Posterior cingulate gyrus (tissue), 11 donors: ENCODE measurements around the gene G2E3.
"Not testable (repeated sequence)": the region's sequence is repeated elsewhere in the genome, so short reads cannot be mapped to it uniquely, and the experiment has no call there.

Source experiments
- DNase-seq, 10 donors: peaks; one replicate each; pipeline versions ENCODE4 v3.0.0 to v3.0.0-alpha.2; 2020 to 2021; ENCODE audit warnings: mixed read lengths in 3 of 10
- intact Hi-C: fragments of 100-400 bp; cut with DNase I; formaldehyde crosslinking; loops from one replicate; pipeline ENCODE4 v1.15.1; 2023

Gene G2E3

GRCh38 chr14:30559638-30560091, 707 bp downstream of the G2E3 start:
- intact Hi-C loops: no loop called here
- no peak for DNase-seq

GRCh38 chr14:30560581-30560980, 1.6 kb downstream of the G2E3 start:
- DNase-seq: no peak
- intact Hi-C loops: no loop called here

- intact Hi-C loops: no loop called here
These were observed 5.4 kb downstream of the G2E3 start for GRCh38 chr14:30564235-30564867.

GRCh38 chr14:30564868-30565248, 5.9 kb downstream of the G2E3 start:
- DNase-seq: no peak
- intact Hi-C loops: no loop called here

More at GRCh38 chr14:30564235-30564867, 5.4 kb downstream of the G2E3 start:
- no peak for DNase-seq

- no peak for DNase-seq
These were observed 10.4 kb downstream of the G2E3 start for GRCh38 chr14:30569216-30569902.

GRCh38 chr14:30569903-30570226, 10.9 kb downstream of the G2E3 start:
- no peak for DNase-seq
- intact Hi-C loops: no loop called here

More at GRCh38 chr14:30569216-30569902, 10.4 kb downstream of the G2E3 start:
- intact Hi-C loops: no loop called here

GRCh38 chr14:30572237-30572636, 13.3 kb downstream of the G2E3 start:
- DNase-seq: no peak
- intact Hi-C loops: no loop called here

GRCh38 chr14:30572771-30573170, 13.8 kb downstream of the G2E3 start:
- DNase-seq: no peak
- intact Hi-C loops: no loop called here

- intact Hi-C loops: no loop called here
- no peak for DNase-seq
These were observed 14.4 kb downstream of the G2E3 start for GRCh38 chr14:30573226-30573814.

GRCh38 chr14:30573966-30574365, 15.0 kb downstream of the G2E3 start:
- intact Hi-C loops: no loop called here
- DNase-seq: no peak

GRCh38 chr14:30574777-30575176, 15.8 kb downstream of the G2E3 start:
- intact Hi-C loops: not testable (repeated sequence)

GRCh38 chr14:30576333-30576732, 17.4 kb downstream of the G2E3 start:
- intact Hi-C loops, DNase-seq: not testable (repeated sequence)

More at GRCh38 chr14:30574777-30575176, 15.8 kb downstream of the G2E3 start:
- DNase-seq: not testable (repeated sequence)

- intact Hi-C loops: no loop called here
- DNase-seq: no peak
These were observed 21.8 kb downstream of the G2E3 start for GRCh38 chr14:30580616-30581282.

- intact Hi-C loops: no loop called here
These were observed 22.3 kb downstream of the G2E3 start for GRCh38 chr14:30581283-30581625.

GRCh38 chr14:30582376-30582775, 23.4 kb downstream of the G2E3 start:
- intact Hi-C loops: no loop called here
- DNase-seq: no peak

More at GRCh38 chr14:30581283-30581625, 22.3 kb downstream of the G2E3 start:
- DNase-seq: no peak

- no peak for DNase-seq
- intact Hi-C loops: no loop called here
These were observed 25.2 kb downstream of the G2E3 start for GRCh38 chr14:30584058-30584630.

GRCh38 chr14:30585204-30585603, 26.2 kb downstream of the G2E3 start:
- intact Hi-C loops: no loop called here

GRCh38 chr14:30587141-30587540, 28.2 kb downstream of the G2E3 start:
- intact Hi-C loops: no loop called here
- DNase-seq: no peak

More at GRCh38 chr14:30585204-30585603, 26.2 kb downstream of the G2E3 start:
- DNase-seq: no peak

- no peak for DNase-seq
- intact Hi-C loops: no loop called here
These were observed 29.9 kb downstream of the G2E3 start for GRCh38 chr14:30588873-30589272.

GRCh38 chr14:30596935-30597334, 38.0 kb downstream of the G2E3 start:
- no peak for DNase-seq
- intact Hi-C loops: no loop called here

GRCh38 chr14:30597504-30597903, 38.5 kb downstream of the G2E3 start:
- intact Hi-C loops: no loop called here
- no peak for DNase-seq
